VCaP (cell line): ENCODE data around the gene FNIP1.

Experiments
- H3K27ac ChIP-seq: fragments of 450-650 bp; 2 replicates; pipeline ENCODE4 v1.5.1; 2017
- TF ChIP-seq, protein P1 (sequence below): fragments of 450-650 bp; conservative IDR thresholded peaks from 2 replicates; pipeline ENCODE4 v1.5.1; 2017; ENCODE audit warnings: mild to moderate bottlenecking, moderate library complexity

The FNIP1 gene

DNA sequence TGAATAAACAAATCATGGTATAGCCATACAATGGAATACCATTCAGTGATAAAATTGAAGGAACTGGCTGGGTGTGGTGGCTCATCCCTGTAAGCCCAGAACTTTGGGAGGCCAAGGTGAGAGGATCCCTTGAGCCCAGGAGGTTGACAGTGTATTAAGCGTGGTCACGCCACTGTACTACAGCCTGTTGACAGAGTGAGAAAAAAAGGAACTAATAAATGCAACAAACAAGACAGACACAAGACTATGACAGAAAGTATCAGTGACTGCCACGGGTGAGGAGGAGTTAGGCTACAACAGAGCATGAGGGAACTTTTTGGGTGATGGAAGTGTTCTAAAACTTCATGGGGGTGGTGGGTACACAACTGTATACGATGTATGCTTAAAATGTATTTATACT lies 2.2 kb downstream of the FNIP1 start:
- TF ChIP-seq, protein P1, sequence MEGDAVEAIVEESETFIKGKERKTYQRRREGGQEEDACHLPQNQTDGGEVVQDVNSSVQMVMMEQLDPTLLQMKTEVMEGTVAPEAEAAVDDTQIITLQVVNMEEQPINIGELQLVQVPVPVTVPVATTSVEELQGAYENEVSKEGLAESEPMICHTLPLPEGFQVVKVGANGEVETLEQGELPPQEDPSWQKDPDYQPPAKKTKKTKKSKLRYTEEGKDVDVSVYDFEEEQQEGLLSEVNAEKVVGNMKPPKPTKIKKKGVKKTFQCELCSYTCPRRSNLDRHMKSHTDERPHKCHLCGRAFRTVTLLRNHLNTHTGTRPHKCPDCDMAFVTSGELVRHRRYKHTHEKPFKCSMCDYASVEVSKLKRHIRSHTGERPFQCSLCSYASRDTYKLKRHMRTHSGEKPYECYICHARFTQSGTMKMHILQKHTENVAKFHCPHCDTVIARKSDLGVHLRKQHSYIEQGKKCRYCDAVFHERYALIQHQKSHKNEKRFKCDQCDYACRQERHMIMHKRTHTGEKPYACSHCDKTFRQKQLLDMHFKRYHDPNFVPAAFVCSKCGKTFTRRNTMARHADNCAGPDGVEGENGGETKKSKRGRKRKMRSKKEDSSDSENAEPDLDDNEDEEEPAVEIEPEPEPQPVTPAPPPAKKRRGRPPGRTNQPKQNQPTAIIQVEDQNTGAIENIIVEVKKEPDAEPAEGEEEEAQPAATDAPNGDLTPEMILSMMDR: no peak
- no peak overlapping the region for H3K27ac ChIP-seq

DNA sequence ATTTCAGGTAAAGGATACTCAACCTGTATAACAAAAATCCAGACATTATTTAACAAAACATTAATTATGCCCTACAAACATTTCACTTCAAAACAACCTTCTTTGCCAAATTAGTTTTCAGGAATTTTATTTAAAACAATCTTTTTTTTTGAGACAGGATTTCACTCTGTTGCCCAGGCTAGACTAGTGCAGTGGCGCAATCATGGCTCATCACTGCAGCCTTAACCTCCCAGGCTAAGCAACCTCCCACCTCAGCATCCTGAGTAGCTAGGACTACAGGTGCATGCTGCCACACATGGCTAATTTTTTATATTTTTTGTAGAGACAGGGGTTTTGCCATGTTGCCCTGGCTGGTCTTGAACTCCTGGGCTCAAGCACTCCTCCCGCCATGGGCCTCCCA lies 3.9 kb downstream of the FNIP1 start:
- H3K27ac ChIP-seq: no peak overlapping the region
- TF ChIP-seq, protein P1: no peak

DNA sequence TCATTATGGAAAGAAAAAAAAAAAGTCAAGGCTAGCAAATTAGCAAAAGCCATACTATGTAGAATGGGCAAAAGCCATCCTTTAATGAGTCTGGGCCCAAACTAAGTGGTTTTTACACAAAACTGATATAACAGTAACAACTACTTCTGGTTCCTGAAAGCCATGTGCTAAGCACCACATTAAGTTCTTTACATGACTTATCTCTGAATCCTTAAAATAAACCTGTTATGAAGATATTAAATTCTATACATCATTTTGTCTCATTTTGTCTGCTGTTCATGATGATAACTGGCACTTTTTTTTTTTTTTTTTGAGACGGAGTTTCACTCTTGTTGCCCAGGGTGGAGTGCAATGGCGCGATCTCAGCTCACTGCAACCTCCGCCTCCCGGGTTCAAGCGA lies 5.0 kb downstream of the FNIP1 start:
- H3K27ac ChIP-seq: no peak overlapping the region
- TF ChIP-seq, protein P1: no peak

GRCh38 chr5:131790550-131790949 lies 6.3 kb downstream of the FNIP1 start:
- TF ChIP-seq, protein P1: no peak
- no peak overlapping the region for H3K27ac ChIP-seq

- H3K27ac ChIP-seq: no peak overlapping the region
- TF ChIP-seq, protein P1: no peak
Observed at GRCh38 chr5:131789765-131790164, 7.1 kb downstream of the FNIP1 start.

DNA sequence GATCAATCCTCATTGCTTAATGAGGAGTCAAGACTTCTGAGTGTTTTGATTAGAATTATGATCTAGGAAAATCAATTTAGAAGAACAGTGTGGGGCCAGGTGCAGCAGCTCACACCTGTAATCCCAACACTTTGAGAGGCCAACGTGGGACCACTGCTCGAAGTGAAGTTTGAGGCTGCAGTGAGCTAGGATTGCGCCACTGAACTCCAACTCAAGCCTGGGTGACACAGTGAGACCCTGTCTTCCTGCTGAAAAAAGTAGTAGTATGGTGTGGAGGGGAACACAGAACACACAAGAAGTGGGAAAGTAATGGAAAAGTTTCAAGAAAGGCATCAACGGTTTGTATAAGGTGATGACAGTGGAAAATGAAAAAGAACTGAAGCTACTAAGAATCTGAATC lies 9.1 kb downstream of the FNIP1 start:
- no peak overlapping the region for H3K27ac ChIP-seq
- TF ChIP-seq, protein P1: no peak

- TF ChIP-seq, protein P1: no peak
Observed at GRCh38 chr5:131786900-131787692, 9.7 kb downstream of the FNIP1 start.

More at GRCh38 chr5:131786900-131787692, 9.7 kb downstream of the FNIP1 start:
- no peak overlapping the region for H3K27ac ChIP-seq
